Activated CD4-positive, alpha-beta memory T cell treated with anti-CD3 and anti-CD28 coated beads for 36 hours (primary cell): ENCODE measurements around the gene LKAAEAR1. TPM values are rescaled to one million over a fixed set of nuclear protein-coding genes. Genes with fewer than 3 reads are reported as not detected.
A peak's percentile ranks its signal among the peaks of the same experiment; 100 is the strongest.

Source experiments
- CTCF ChIA-PET: fragments of 350-600 bp; sonication (Branson Sonifier 250); formaldehyde crosslinking; loops from one replicate; lab custom pipeline; 2021; ENCODE audit warnings: antibody characterized with exemption, inconsistent platforms; lab: Charles Lee
- POLR2A ChIA-PET: fragments of 350-600 bp; sonication (Branson Sonifier 250); formaldehyde crosslinking; loops from one replicate; lab custom pipeline; 2021; ENCODE audit warnings: antibody characterized with exemption; lab: Charles Lee
- DNase-seq: peaks from one replicate; pipeline ENCODE4 v3.0.0-alpha.2; 2020
- H3K27ac Mint-ChIP-seq: one replicate; pipeline ENCODE4 v1.8.0; 2021; ENCODE audit warnings: mixed read lengths
- H3K27me3 Mint-ChIP-seq: one replicate; pipeline ENCODE4 v1.8.0; 2021; ENCODE audit warnings: mixed read lengths
- H3K36me3 Mint-ChIP-seq: one replicate; pipeline ENCODE4 v1.8.0; 2021; ENCODE audit warnings: mixed read lengths
- H3K4me1 Mint-ChIP-seq: one replicate; pipeline ENCODE4 v1.8.0; 2021; ENCODE audit warnings: low read depth, mixed read lengths
- H3K4me3 Mint-ChIP-seq: one replicate; pipeline ENCODE4 v1.8.0; 2021; ENCODE audit warnings: mild to moderate bottlenecking, mixed read lengths
- H3K9me3 Mint-ChIP-seq: one replicate; pipeline ENCODE4 v1.8.0; 2021; ENCODE audit warnings: mixed read lengths
- intact Hi-C: fragments of 100-400 bp; cut with micrococcal nuclease; formaldehyde crosslinking; loops from one replicate; pipeline ENCODE4 v1.15.1; 2023
- total RNA-seq, 2 experiments: library from RNA; stranded (reverse); gene quantifications; one replicate each; pipeline ENCODE4 v1.2.3, GENCODE V29; 2021

LKAAEAR1 gene
- total RNA-seq, 2 experiments from 2014 or later, result not detected

- ChIA-PET CTCF (interaction anchor here (0.7 to 1.7 kb wide), 8 partner anchors 16 to 543 kb away, joined by 3 to 6 read pairs (median 3); no protein-coding TSS in a partner anchor), POLR2A (interaction anchor here (0.8 to 1.3 kb wide), 2 partner anchors 10 to 17 kb away, joined by 3 read pairs; partner anchors contain the start of gene TCEA2)
- H3K27me3 Mint-ChIP-seq, result peaks cover 3% of the 10 kb centered on the region
- peaks cover 3% of the 10 kb centered on the region for H3K36me3 Mint-ChIP-seq
- peak within 1 kb of the TSS; percentile 92 for H3K27ac Mint-ChIP-seq
- DNase-seq, result no peak
- intact Hi-C loops, result no loop called here
- peak within 1 kb of the TSS; percentile 90 for H3K4me3 Mint-ChIP-seq
- no peaks in the 10 kb centered on the region for H3K9me3 Mint-ChIP-seq
- peaks cover 28% of the 10 kb centered on the region for H3K4me1 Mint-ChIP-seq
These were observed 4.0 kb downstream of the LKAAEAR1 start, which contains the start of gene OPRL1 for GRCh38 chr20:64080013-64080812. TSS of gene OPRL1 (plus strand) at chr20:64080082. CDS start at chr20:64092721, 12,639 bp downstream.

DNA sequence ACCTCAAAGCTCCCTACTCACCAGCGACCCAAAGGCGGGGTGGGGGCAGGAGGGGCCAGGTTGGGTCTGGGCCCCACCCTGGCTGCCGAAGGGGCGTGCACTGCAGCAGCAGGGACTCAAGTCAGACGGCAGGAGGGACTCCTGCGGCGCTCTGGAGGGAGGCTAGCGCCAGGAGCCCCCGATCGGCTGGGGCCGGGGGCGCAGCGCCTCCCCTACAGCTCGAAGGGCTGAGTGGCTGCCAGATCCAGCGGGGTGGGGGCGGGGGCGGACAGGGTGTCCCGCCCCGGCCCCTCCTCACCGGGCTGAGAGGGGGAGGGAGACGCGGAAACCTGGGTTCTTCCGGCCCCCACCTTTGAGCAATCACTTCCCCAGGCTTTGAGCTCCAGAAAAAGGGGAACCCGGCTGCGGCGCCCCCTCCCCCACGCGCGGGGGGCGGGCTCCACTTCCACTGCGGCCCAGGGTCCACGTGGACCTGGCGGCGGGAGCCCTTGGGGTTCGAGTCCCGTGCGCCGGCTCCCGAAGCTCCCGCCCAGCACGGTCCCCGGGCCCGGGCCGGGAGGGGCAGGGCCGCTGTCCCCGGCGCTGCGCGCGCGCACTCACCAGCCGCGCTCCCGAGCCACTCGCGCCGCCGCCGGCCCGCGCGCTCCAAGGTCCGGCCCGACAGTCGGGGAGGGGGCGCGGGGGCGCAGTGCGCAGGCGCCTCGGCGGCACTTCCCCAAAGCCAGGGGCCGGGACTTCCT is 4.8 kb downstream of the LKAAEAR1 start, which contains the start of gene RGS19:
RGS19 (minus strand) TSS at position 246 of the 740 bp plus-strand sequence. CDS start 2,632 bp downstream, outside the sequence.
- peaks cover 3% of the 10 kb centered on the region for H3K36me3 Mint-ChIP-seq
- peaks cover 27% of the 10 kb centered on the region for H3K4me1 Mint-ChIP-seq
- H3K27ac Mint-ChIP-seq, result peak within 1 kb of the TSS; percentile 92
- intact Hi-C loops, result loop anchor here (5.0 kb wide), 1 partner anchor 178 kb away; the partner anchor contains the start of gene PCMTD2
- H3K27me3 Mint-ChIP-seq, result peaks cover 3% of the 10 kb centered on the region
- peak; percentile 76 for DNase-seq
- CTCF ChIA-PET, result interaction anchor here (0.7 to 3.6 kb wide), 8 partner anchors 10 to 542 kb away, joined by 3 to 18 read pairs (median 4); no protein-coding TSS in a partner anchor
- POLR2A ChIA-PET, result interaction anchor here (0.6 to 1.3 kb wide), 3 partner anchors 10 to 451 kb away, joined by 3 read pairs; partner anchors contain the start of gene TCEA2
- H3K4me3 Mint-ChIP-seq, result peak within 1 kb of the TSS; percentile 90
- H3K9me3 Mint-ChIP-seq, result no peaks in the 10 kb centered on the region

- peak overlapping the region; percentile 90 for H3K4me3 Mint-ChIP-seq
- peaks cover 24% of the 10 kb centered on the region for H3K4me1 Mint-ChIP-seq
- POLR2A ChIA-PET, result interaction anchor here (0.6 to 1.3 kb wide), 2 partner anchors 9 to 450 kb away, joined by 3 read pairs; no protein-coding TSS in a partner anchor
These were observed 5.3 kb downstream of the LKAAEAR1 start for GRCh38 chr20:64078934-64079272.

DNA sequence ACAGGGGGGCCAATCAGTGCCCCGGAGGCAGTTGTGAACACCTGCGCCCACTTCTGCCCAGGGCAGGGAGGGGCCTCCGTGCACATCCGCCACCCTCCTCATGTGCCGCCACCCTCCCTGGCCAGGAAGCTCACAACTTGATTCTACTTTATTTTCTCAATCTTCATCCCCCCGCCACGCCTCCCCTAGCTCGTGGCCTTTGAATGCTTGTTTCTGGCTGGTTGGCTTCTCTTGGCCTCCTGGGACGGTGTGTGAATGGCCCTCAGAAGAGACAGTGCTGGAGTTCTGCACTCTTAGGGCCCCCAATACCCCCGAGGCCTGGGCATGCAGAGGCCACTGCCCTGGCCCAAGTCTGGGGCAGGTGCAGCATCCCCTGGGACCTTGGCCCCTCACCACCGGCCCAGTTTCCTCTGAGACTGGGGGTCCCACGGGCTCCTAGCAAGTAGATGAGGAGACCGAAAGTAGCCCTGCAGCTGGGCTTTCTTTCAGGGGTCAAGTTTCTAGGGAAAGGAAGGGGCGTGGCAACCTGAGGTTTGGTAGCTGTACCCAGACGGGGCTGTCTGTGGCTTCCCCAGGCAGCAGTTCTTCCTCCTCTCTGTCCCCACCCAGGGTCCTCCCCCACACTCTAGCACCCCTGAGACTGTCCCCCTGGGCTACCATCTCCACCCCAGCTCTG is 6.2 kb downstream of the LKAAEAR1 start:
- Mint-ChIP-seq H3K27ac (peak overlapping the region; percentile 92), H3K36me3 (peaks cover 3% of the 10 kb centered on the region), H3K4me3 (peak overlapping the region; percentile 90), H3K9me3 (no peaks in the 10 kb centered on the region), H3K27me3 (no peaks in the 10 kb centered on the region), H3K4me1 (peaks cover 21% of the 10 kb centered on the region)
- intact Hi-C loops, result loop anchor here (1.0 to 5.0 kb wide), 3 partner anchors 12 to 179 kb away; partner anchors contain the start of genes PCMTD2 and TCEA2
- peak; percentile 77 for DNase-seq
- ChIA-PET POLR2A (interaction anchor here (1.5 kb wide), 2 partner anchors 12 to 178 kb away, joined by 3 to 5 read pairs; no protein-coding TSS in a partner anchor), CTCF (interaction anchor here (0.5 to 3.6 kb wide), 5 partner anchors 8 to 84 kb away, joined by 3 to 18 read pairs (median 4); partner anchors contain the start of gene TCEA2)

More at GRCh38 chr20:64078934-64079272, 5.3 kb downstream of the LKAAEAR1 start:
- intact Hi-C loops, result loop anchor here (1.0 to 5.0 kb wide), 2 partner anchors 16 to 178 kb away; partner anchors contain the start of genes PCMTD2 and TCEA2
- peak overlapping the region; percentile 92 for H3K27ac Mint-ChIP-seq
- H3K36me3 Mint-ChIP-seq, result peaks cover 3% of the 10 kb centered on the region
- H3K27me3 Mint-ChIP-seq, result no peaks in the 10 kb centered on the region
- no peaks in the 10 kb centered on the region for H3K9me3 Mint-ChIP-seq
- CTCF ChIA-PET, result interaction anchor here (1.0 to 3.6 kb wide), 6 partner anchors 9 to 541 kb away, joined by 3 to 18 read pairs (median 5); no protein-coding TSS in a partner anchor
- no peak for DNase-seq

DNA sequence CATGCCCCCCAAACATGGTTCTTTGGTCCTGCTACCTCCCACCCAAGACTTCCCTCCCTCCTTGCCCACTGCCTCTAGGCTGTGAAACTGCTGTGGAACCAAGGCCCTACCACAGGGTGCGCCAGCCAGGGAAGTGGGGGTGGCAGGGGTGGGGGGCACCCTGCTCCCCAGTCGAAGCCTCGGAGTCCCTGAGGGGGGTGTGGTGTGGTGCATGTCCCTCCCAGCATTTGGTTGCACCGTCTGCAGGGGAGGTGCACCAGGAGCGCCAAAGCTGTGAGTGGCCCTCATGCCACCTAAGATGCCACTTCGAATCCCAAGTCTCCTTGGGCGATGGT is 6.7 kb downstream of the LKAAEAR1 start:
- Mint-ChIP-seq H3K4me3 (peak overlapping the region; percentile 90), H3K4me1 (peaks cover 17% of the 10 kb centered on the region), H3K27me3 (no peaks in the 10 kb centered on the region), H3K9me3 (no peaks in the 10 kb centered on the region), H3K36me3 (peaks cover 3% of the 10 kb centered on the region), H3K27ac (peak overlapping the region; percentile 92)
- ChIA-PET CTCF (interaction anchor here (0.6 to 3.6 kb wide), 5 partner anchors 15 to 123 kb away, joined by 3 to 18 read pairs (median 4); partner anchors contain the start of gene TCEA2), POLR2A (interaction anchor here (1.5 kb wide), 2 partner anchors 12 to 179 kb away, joined by 3 to 5 read pairs; no protein-coding TSS in a partner anchor)
- intact Hi-C loops, result loop anchor here (1.0 to 5.0 kb wide), 2 partner anchors 11 to 180 kb away; partner anchors contain the start of gene PCMTD2
- DNase-seq, result no peak

- H3K4me1 Mint-ChIP-seq, result peaks cover 15% of the 10 kb centered on the region
- ChIA-PET POLR2A (interaction anchor here (1.5 to 1.7 kb wide), 3 partner anchors 11 to 179 kb away, joined by 3 to 5 read pairs (median 4); no protein-coding TSS in a partner anchor), CTCF (interaction anchor here (0.6 to 3.6 kb wide), 4 partner anchors 14 to 123 kb away, joined by 3 to 18 read pairs (median 4); partner anchors contain the start of gene TCEA2)
- no peaks in the 10 kb centered on the region for H3K9me3 Mint-ChIP-seq
- H3K4me3 Mint-ChIP-seq, result peak overlapping the region; percentile 90
- intact Hi-C loops, result loop anchor here (1.0 to 5.0 kb wide), 2 partner anchors 11 to 180 kb away; partner anchors contain the start of gene PCMTD2
- H3K27ac Mint-ChIP-seq, result peak overlapping the region; percentile 92
- H3K36me3 Mint-ChIP-seq, result peaks cover 3% of the 10 kb centered on the region
- peak; percentile 68 for DNase-seq
- H3K27me3 Mint-ChIP-seq, result no peaks in the 10 kb centered on the region
These were observed 7.1 kb downstream of the LKAAEAR1 start for GRCh38 chr20:64077094-64077493.

- intact Hi-C loops, result loop anchor here (5.0 kb wide), 1 partner anchor 181 kb away; the partner anchor contains the start of gene PCMTD2
These were observed 7.9 kb downstream of the LKAAEAR1 start for GRCh38 chr20:64076061-64076997.

GRCh38 chr20:64075556-64075955 is 8.6 kb downstream of the LKAAEAR1 start:
- Mint-ChIP-seq H3K9me3 (no peaks in the 10 kb centered on the region), H3K36me3 (peaks cover 3% of the 10 kb centered on the region), H3K4me3 (no peak overlapping the region), H3K27ac (peak overlapping the region; percentile 38), H3K4me1 (peaks cover 8% of the 10 kb centered on the region), H3K27me3 (no peaks in the 10 kb centered on the region)
- ChIA-PET POLR2A (interaction anchor here (1.7 kb wide), 1 partner anchor 10 kb away, joined by 4 read pairs; no protein-coding TSS in a partner anchor), CTCF (interaction anchor here (1.1 kb wide), 1 partner anchor 8 kb away, joined by 3 read pairs; no protein-coding TSS in a partner anchor)
- DNase-seq, result no peak
- intact Hi-C loops, result loop anchor here (5.0 kb wide), 1 partner anchor 182 kb away; the partner anchor contains the start of gene PCMTD2

More at GRCh38 chr20:64076061-64076997, 7.9 kb downstream of the LKAAEAR1 start:
- DNase-seq, result no peak
- ChIA-PET CTCF (interaction anchor here (0.7 to 3.6 kb wide), 4 partner anchors 7 to 37 kb away, joined by 3 to 18 read pairs (median 3); partner anchors contain the start of gene TCEA2), POLR2A (interaction anchor here (1.7 kb wide), 1 partner anchor 10 kb away, joined by 4 read pairs; no protein-coding TSS in a partner anchor)
- H3K4me3 Mint-ChIP-seq, result peak overlapping the region; percentile 90
- peak overlapping the region; percentile 76 for H3K27ac Mint-ChIP-seq
- H3K36me3 Mint-ChIP-seq, result peaks cover 3% of the 10 kb centered on the region
- H3K27me3 Mint-ChIP-seq, result no peaks in the 10 kb centered on the region
- no peaks in the 10 kb centered on the region for H3K9me3 Mint-ChIP-seq
- H3K4me1 Mint-ChIP-seq, result peaks cover 11% of the 10 kb centered on the region

- Mint-ChIP-seq H3K9me3 (no peaks in the 10 kb centered on the region), H3K27me3 (no peaks in the 10 kb centered on the region), H3K4me1 (peaks cover 8% of the 10 kb centered on the region), H3K4me3 (no peak overlapping the region), H3K36me3 (peaks cover 3% of the 10 kb centered on the region), H3K27ac (no peak overlapping the region)
- ChIA-PET CTCF (interaction anchor here (1.1 kb wide), 1 partner anchor 9 kb away, joined by 3 read pairs; no protein-coding TSS in a partner anchor), POLR2A (no interaction called here)
- no peak for DNase-seq
- intact Hi-C loops, result loop anchor here (5.0 kb wide), 1 partner anchor 182 kb away; the partner anchor contains the start of gene PCMTD2
These were observed 9.2 kb downstream of the LKAAEAR1 start for GRCh38 chr20:64074963-64075362.
